Loucy (cell line): Measurements from ENCODE around the gene PEDS1.
A peak's percentile ranks its signal among the peaks of the same experiment; 100 is the strongest.

Experiments used
- H2AFZ ChIP-seq: fragments of 200-600 bp; sonication (generic); 2 replicates; pipeline ENCODE4 v1.6.0; 2016; ENCODE audit warnings: antibody characterized with exemption, mild to moderate bottlenecking, low read length, moderate library complexity
- H3F3A ChIP-seq: fragments of 200-600 bp; 2 replicates; pipeline ENCODE4 v1.6.0; 2016; ENCODE audit warnings: antibody characterized with exemption, low read depth, mild to moderate bottlenecking
- H3K27me3 ChIP-seq: fragments of 200-600 bp; sonication (generic); 2 replicates; pipeline ENCODE4 v1.6.1; 2014; ENCODE audit warnings: low read length, mild to moderate bottlenecking; ENCODE audit not compliant: insufficient read depth, poor library complexity, severe bottlenecking
- H3K36me3 ChIP-seq: fragments of 200-600 bp; sonication (generic); 2 replicates; pipeline ENCODE4 v1.6.1; 2016; ENCODE audit warnings: low read length; ENCODE audit not compliant: insufficient read depth
- H3K4me1 ChIP-seq: fragments of 200-600 bp; sonication (generic); 2 replicates; pipeline ENCODE4 v1.5.1; 2014; ENCODE audit warnings: low read length, mild to moderate bottlenecking; ENCODE audit not compliant: insufficient read depth, poor library complexity, severe bottlenecking
- H3K4me2 ChIP-seq: fragments of 200-600 bp; sonication (generic); 2 replicates; pipeline ENCODE4 v1.6.0; 2014; ENCODE audit warnings: antibody characterized with exemption, low read length, low read depth, mild to moderate bottlenecking; ENCODE audit not compliant: poor library complexity, severe bottlenecking
- H3K4me3 ChIP-seq: fragments of 200-600 bp; sonication (generic); 2 replicates; pipeline ENCODE4 v1.5.1; 2014; ENCODE audit warnings: low read length, mild to moderate bottlenecking, mixed read lengths; ENCODE audit not compliant: poor library complexity, severe bottlenecking
- H3K79me2 ChIP-seq: fragments of 200-600 bp; sonication (generic); 2 replicates; pipeline ENCODE4 v1.6.1; 2014; ENCODE audit warnings: low read length; ENCODE audit not compliant: insufficient read depth
- H3K9ac ChIP-seq: fragments of 200-600 bp; sonication (generic); 2 replicates; pipeline ENCODE4 v1.6.0; 2014; ENCODE audit warnings: mild to moderate bottlenecking, low read depth, low read length, moderate library complexity; ENCODE audit not compliant: poor library complexity, severe bottlenecking
- H3K9me2 ChIP-seq: fragments of 200-600 bp; sonication (generic); replicated peaks from 2 replicates; pipeline ENCODE4 v1.6.1; 2016; ENCODE audit warnings: low read depth, low read length, mixed read lengths
- H3K9me3 ChIP-seq: fragments of 200-600 bp; sonication (generic); 2 replicates; pipeline ENCODE4 v1.6.1; 2014; ENCODE audit warnings: mild to moderate bottlenecking, antibody characterized with exemption, low read length, low read depth; ENCODE audit not compliant: insufficient read depth
- H4K20me1 ChIP-seq: fragments of 200-600 bp; sonication (generic); 2 replicates; pipeline ENCODE4 v1.6.0; 2014; ENCODE audit warnings: antibody characterized with exemption, low read length, mild to moderate bottlenecking; ENCODE audit not compliant: insufficient read depth, poor library complexity, severe bottlenecking
- EZH2phosphoT487 ChIP-seq: fragments of 200-600 bp; IDR thresholded peaks from 2 replicates; pipeline ENCODE4 v1.6.1; 2018; ENCODE audit warnings: antibody characterized with exemption, mild to moderate bottlenecking, moderate library complexity, borderline replicate concordance
- TF ChIP-seq, protein P1 (sequence below): fragments of 200-600 bp; sonication (generic); conservative IDR thresholded peaks from 2 replicates; pipeline ENCODE4 v1.5.1; 2014; ENCODE audit warnings: mild to moderate bottlenecking, antibody characterized with exemption, low read length

The PEDS1 gene

GRCh38 chr20:50116368-50116999 lies 37.0 kb downstream of the PEDS1 start:
- no peaks in the 10 kb centered on the region for H3F3A ChIP-seq
- H3K36me3 ChIP-seq, result no peaks in the 10 kb centered on the region
- no peaks in the 10 kb centered on the region for H3K9me2 ChIP-seq
- H3K4me3 ChIP-seq, result peak overlapping the region; percentile 80
- no peak for TF ChIP-seq EZH2phosphoT487
- TF ChIP-seq, protein P1, sequence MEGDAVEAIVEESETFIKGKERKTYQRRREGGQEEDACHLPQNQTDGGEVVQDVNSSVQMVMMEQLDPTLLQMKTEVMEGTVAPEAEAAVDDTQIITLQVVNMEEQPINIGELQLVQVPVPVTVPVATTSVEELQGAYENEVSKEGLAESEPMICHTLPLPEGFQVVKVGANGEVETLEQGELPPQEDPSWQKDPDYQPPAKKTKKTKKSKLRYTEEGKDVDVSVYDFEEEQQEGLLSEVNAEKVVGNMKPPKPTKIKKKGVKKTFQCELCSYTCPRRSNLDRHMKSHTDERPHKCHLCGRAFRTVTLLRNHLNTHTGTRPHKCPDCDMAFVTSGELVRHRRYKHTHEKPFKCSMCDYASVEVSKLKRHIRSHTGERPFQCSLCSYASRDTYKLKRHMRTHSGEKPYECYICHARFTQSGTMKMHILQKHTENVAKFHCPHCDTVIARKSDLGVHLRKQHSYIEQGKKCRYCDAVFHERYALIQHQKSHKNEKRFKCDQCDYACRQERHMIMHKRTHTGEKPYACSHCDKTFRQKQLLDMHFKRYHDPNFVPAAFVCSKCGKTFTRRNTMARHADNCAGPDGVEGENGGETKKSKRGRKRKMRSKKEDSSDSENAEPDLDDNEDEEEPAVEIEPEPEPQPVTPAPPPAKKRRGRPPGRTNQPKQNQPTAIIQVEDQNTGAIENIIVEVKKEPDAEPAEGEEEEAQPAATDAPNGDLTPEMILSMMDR, result no peak
- H3K9me3 ChIP-seq, result no peaks in the 10 kb centered on the region
- peak overlapping the region; percentile 82 for H3K9ac ChIP-seq
- peaks cover 12% of the 10 kb centered on the region for H4K20me1 ChIP-seq
- H3K79me2 ChIP-seq, result peaks cover 35% of the 10 kb centered on the region
- peak overlapping the region; percentile 76 for H2AFZ ChIP-seq
- peaks cover 29% of the 10 kb centered on the region for H3K4me1 ChIP-seq
- H3K27me3 ChIP-seq, result no peaks in the 10 kb centered on the region
- peak overlapping the region; percentile 99 for H3K4me2 ChIP-seq

- Histone ChIP-seq H3K9me2 (no peaks in the 10 kb centered on the region), H3K9me3 (no peaks in the 10 kb centered on the region), H3K4me3 (peak overlapping the region; percentile 80), H3K27me3 (no peaks in the 10 kb centered on the region), H3K9ac (peak overlapping the region; percentile 82), H4K20me1 (peaks cover 19% of the 10 kb centered on the region), H2AFZ (peak overlapping the region; percentile 76), H3K4me1 (peaks cover 36% of the 10 kb centered on the region), H3K4me2 (peak overlapping the region; percentile 99), H3F3A (peaks cover 5% of the 10 kb centered on the region; the same call in 1 of the 2 replicates), H3K36me3 (no peaks in the 10 kb centered on the region), H3K79me2 (peaks cover 42% of the 10 kb centered on the region)
- TF ChIP-seq, protein P1, result no peak
- no peak for TF ChIP-seq EZH2phosphoT487
These were observed 37.7 kb downstream of the PEDS1 start for GRCh38 chr20:50115591-50116367.

DNA sequence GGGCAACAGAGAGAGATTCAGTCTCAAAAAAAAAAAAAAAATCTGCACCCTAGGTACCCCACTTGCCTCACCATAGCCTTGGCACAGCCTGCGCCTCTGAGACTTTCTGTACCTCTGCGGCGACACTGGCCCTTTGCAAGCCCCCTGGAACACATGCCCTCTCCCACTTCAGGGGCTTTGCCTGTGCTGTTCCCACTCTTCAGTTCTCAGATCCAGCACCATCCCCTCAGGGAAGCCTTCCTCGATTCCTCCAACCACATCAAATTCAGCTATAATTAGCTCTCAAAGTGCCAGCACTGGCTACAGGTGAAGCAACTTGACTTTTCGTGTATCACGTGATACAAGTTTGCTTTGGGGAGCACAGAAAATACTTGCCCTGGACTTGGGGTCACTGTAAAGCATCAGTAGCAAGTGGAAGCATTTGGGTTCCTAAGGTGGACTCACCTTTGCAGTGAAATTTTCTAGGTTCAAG lies 38.4 kb downstream of the PEDS1 start:
- H3K4me2 ChIP-seq, result peak overlapping the region; percentile 99
- H3K9me3 ChIP-seq, result no peaks in the 10 kb centered on the region
- no peaks in the 10 kb centered on the region for H3K27me3 ChIP-seq
- peaks cover 9% of the 10 kb centered on the region for H3F3A ChIP-seq
- H3K9me2 ChIP-seq, result no peaks in the 10 kb centered on the region
- no peaks in the 10 kb centered on the region for H3K36me3 ChIP-seq
- H3K4me3 ChIP-seq, result peak overlapping the region; percentile 80
- H3K9ac ChIP-seq, result peak overlapping the region; percentile 82
- H2AFZ ChIP-seq, result peak overlapping the region; percentile 76; the same call in 1 of the 2 replicates
- peaks cover 40% of the 10 kb centered on the region for H3K4me1 ChIP-seq
- no peak for TF ChIP-seq EZH2phosphoT487
- TF ChIP-seq, protein P1, result no peak
- peaks cover 43% of the 10 kb centered on the region for H3K79me2 ChIP-seq
- H4K20me1 ChIP-seq, result peaks cover 22% of the 10 kb centered on the region
